Neural crest cell (in vitro differentiated cells): Measurements from ENCODE around the gene MCRIP1. TPM values are rescaled to one million over a fixed set of nuclear protein-coding genes. Genes with fewer than 3 reads are reported as not detected.
"Not testable (repeated sequence)": the region's sequence is repeated elsewhere in the genome, so short reads cannot be mapped to it uniquely, and the experiment has no call there.

ENCODE experiments used
- DNase-seq: peaks from one replicate; pipeline ENCODE4 v3.0.0; 2021; ENCODE audit warnings: low read depth, mixed read lengths, low spot score
- H3K27ac Mint-ChIP-seq: one replicate; pipeline ENCODE4 v1.8.0; 2021; ENCODE audit warnings: mild to moderate bottlenecking, mixed read lengths; ENCODE audit not compliant: unreplicated experiment
- H3K27me3 Mint-ChIP-seq: 2 replicates; pipeline ENCODE4 v1.8.0; 2021; ENCODE audit warnings: low read depth, mild to moderate bottlenecking, mixed read lengths
- H3K36me3 Mint-ChIP-seq: 2 replicates; pipeline ENCODE4 v1.8.0; 2021; ENCODE audit warnings: low read depth, mild to moderate bottlenecking, mixed read lengths
- H3K4me1 Mint-ChIP-seq: 2 replicates; pipeline ENCODE4 v1.8.0; 2021; ENCODE audit warnings: mixed read lengths
- H3K4me3 Mint-ChIP-seq: one replicate; pipeline ENCODE4 v1.8.0; 2021; ENCODE audit warnings: mild to moderate bottlenecking, mixed read lengths
- H3K9me3 Mint-ChIP-seq: 2 replicates; pipeline ENCODE4 v1.8.0; 2021; ENCODE audit warnings: mixed read lengths
- CTCF ChIP-seq: fragments of 200-600 bp; sonication (generic); conservative IDR thresholded peaks from 2 replicates; pipeline ENCODE4 v1.5.0; 2021; ENCODE audit warnings: antibody characterized with exemption, mild to moderate bottlenecking
- total RNA-seq: library from RNA; stranded (reverse); gene quantifications from 2 replicates; pipeline ENCODE4 v1.2.1, GENCODE V29; 2021

The MCRIP1 gene
- total RNA-seq, 1 donor from 2014 or later = 200 TPM

- Mint-ChIP-seq H3K4me1 (no peaks in the 10 kb centered on the region), H3K9me3 (no peaks in the 10 kb centered on the region), H3K27me3 (no peaks in the 10 kb centered on the region), H3K4me3 (no peak overlapping the region), H3K36me3 (no peaks in the 10 kb centered on the region), H3K27ac (no peak overlapping the region)
- TF ChIP-seq CTCF = no peak
- DNase-seq = no peak
Measured at GRCh38 chr17:81840826-81841778, 8.0 kb upstream of the MCRIP1 start.

GRCh38 chr17:81840059-81840458 lies 7.0 kb upstream of the MCRIP1 start:
- H3K4me3 Mint-ChIP-seq = not testable (repeated sequence)

GRCh38 chr17:81839301-81839700 lies 6.2 kb upstream of the MCRIP1 start:
- H3K9me3 Mint-ChIP-seq = no peaks in the 10 kb centered on the region
- no peak for DNase-seq
- no peaks in the 10 kb centered on the region for H3K4me1 Mint-ChIP-seq
- TF ChIP-seq CTCF = no peak
- no peaks in the 10 kb centered on the region for H3K36me3 Mint-ChIP-seq
- H3K27me3 Mint-ChIP-seq = no peaks in the 10 kb centered on the region
- no peak overlapping the region for H3K27ac Mint-ChIP-seq
- H3K4me3 Mint-ChIP-seq = no peak overlapping the region

More at GRCh38 chr17:81840059-81840458, 7.0 kb upstream of the MCRIP1 start:
- not testable (repeated sequence) for DNase-seq, H3K27ac Mint-ChIP-seq, H3K4me1 Mint-ChIP-seq, H3K27me3 Mint-ChIP-seq, H3K36me3 Mint-ChIP-seq, H3K9me3 Mint-ChIP-seq

- TF ChIP-seq CTCF = no peak
- Mint-ChIP-seq H3K36me3 (no peaks in the 10 kb centered on the region), H3K9me3 (no peaks in the 10 kb centered on the region), H3K4me1 (peaks cover 1% of the 10 kb centered on the region), H3K4me3 (no peak overlapping the region), H3K27ac (no peak overlapping the region), H3K27me3 (no peaks in the 10 kb centered on the region)
- DNase-seq = no peak
Measured at GRCh38 chr17:81838753-81839255, 5.7 kb upstream of the MCRIP1 start.

- H3K4me1 Mint-ChIP-seq = peaks cover 5% of the 10 kb centered on the region
- H3K4me3 Mint-ChIP-seq = peak overlapping the region; percentile 60
- no peak for TF ChIP-seq CTCF
- H3K27me3 Mint-ChIP-seq = no peaks in the 10 kb centered on the region
- no peaks in the 10 kb centered on the region for H3K9me3 Mint-ChIP-seq
- no peak overlapping the region for H3K27ac Mint-ChIP-seq
- H3K36me3 Mint-ChIP-seq = no peaks in the 10 kb centered on the region
- DNase-seq = no peak
Measured at GRCh38 chr17:81837641-81838040, 4.5 kb upstream of the MCRIP1 start.

- TF ChIP-seq CTCF = no peak
- Mint-ChIP-seq H3K27me3 (no peaks in the 10 kb centered on the region), H3K4me3 (peak within 1 kb of the TSS; percentile 94), H3K4me1 (peaks cover 17% of the 10 kb centered on the region), H3K9me3 (no peaks in the 10 kb centered on the region), H3K27ac (peak within 1 kb of the TSS; percentile 97), H3K36me3 (no peaks in the 10 kb centered on the region)
- DNase-seq = no peak
Measured at GRCh38 chr17:81834831-81835267, 1.8 kb upstream of the MCRIP1 start, which contains the start of gene PPP1R27. Gene PPP1R27 (minus strand): TSS chr17:81835050. CDS start chr17:81834953, 97 bp downstream.
